ENCODE measurements around the gene PRMT7.

PRMT7 gene

DNA sequence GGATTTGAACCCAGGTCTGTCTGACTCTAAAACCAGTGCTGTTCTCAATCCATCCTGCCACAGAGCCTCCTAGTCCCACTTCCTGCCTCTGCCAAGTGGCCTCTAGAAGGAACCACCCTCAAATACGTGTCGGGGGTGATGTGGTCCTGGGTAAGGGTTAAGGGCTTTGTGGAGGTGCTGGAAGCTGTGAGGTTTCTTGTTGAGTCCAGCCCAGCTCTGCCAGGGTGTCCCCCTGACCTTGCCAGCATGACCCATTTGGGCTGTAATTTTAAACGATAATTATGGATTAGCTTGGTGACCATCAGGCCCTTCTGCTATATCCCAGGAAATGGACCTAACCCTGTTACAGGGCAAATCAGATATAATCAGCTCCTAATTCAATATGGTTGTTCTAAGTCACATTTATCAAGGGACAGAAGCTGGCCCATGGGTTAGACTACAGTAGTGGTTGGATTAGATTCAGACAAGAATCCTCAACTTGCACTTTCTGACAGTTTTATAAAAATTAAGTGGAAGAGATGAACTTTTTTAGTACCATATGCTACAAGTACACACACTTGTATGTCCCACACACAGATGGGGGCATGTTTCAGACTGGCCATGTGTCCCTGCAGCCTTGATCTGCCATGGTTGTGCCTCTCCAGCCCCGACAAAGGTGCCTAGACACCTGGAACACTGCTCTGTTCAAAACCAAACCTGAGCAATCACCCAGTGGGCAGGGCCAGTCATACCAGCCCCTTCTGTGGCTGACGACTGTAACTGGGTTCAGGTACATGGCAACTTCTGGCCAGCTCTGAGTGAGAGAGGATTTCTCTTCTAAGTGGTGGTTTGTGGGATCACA, 89.5 kb downstream of the PRMT7 start:
- no peak for DNase-seq

GRCh38 chr16:68400924-68401460, 90.2 kb downstream of the PRMT7 start:
- no peak for DNase-seq

GRCh38 chr16:68401871-68402747, 91.3 kb downstream of the PRMT7 start:
- DNase-seq: no peak

DNA sequence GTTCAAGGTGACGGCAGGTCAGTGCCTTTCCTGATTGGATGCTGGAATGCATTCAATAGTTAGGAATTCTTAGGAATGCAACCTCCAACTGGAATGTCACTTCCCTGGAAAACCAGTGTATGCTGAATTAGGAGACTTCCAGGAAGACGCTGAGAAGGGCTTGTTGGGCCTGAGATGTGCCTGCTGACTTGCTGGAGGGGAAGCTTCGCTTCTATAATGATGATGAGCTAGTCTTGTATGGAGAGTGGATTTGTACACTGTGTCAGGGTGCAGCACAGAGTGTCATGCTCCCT, 91.9 kb downstream of the PRMT7 start:
- DNase-seq: no peak

- DNase-seq: no peak
Measured at GRCh38 chr16:68403177-68403576, 92.4 kb downstream of the PRMT7 start.

- no peak for DNase-seq
Measured at GRCh38 chr16:68403704-68404103, 92.9 kb downstream of the PRMT7 start.

DNA sequence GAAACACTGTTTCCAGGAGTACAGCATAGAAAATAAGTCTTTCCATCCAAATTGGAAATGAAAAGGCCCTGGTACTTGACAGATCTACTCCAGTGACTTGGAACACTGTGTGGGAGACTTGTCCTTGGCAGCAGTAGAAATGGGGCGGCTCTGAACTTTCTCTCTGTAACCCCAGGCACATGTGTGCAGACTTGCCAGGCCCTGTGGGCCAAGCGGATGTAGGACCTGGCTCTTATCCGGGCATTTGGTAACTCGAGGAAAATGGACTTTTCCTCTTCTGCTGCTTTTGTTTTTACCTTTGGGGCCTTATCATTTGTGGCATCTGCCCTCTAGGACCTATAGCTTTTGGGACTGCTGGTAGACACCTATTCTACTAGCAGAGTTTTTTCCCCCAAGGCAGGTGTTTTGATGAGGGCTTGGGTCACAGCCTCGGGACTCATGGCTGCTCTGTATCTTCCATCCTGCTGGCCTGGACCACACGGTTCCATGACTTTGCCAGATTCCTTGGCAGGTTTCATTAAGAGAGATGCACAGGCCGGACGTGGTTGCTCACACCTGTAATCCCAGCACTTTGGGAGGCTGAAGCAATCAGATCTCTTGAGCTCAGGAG, 94.0 kb downstream of the PRMT7 start:
- DNase-seq: no peak

- no peak for DNase-seq
Measured at GRCh38 chr16:68406458-68407152, 95.8 kb downstream of the PRMT7 start.

All from NK-92 treated with Interleukin-12 subunit alpha and Interleukin-12 subunit beta, amount 100 ng/mL, for 24 hours (cell line).